CD14-positive monocyte (primary cell): Measurements from ENCODE around the gene PHF3. TPM values are rescaled to one million over a fixed set of nuclear protein-coding genes. Genes with fewer than 3 reads are reported as not detected.

Source experiments
- DNase-seq, 3 donors: peaks; one replicate each; pipeline ENCODE4 v3.0.0-alpha.2; 2011 to 2022
- H2AFZ ChIP-seq: 2 replicates; pipeline ENCODE4 v1.6.0; 2012; ENCODE audit warnings: mild to moderate bottlenecking, low read depth, low read length, inconsistent platforms; ENCODE audit not compliant: insufficient read depth, poor library complexity, severe bottlenecking
- H3K27ac ChIP-seq, 2 donors: 1 replicate in 1 of 2; 2 replicates in 1 of 2; pipeline ENCODE4 v1.5.1; 2012 to 2013; ENCODE audit warnings: low read length in 2 of 2, control low read depth in 1 of 2, inconsistent platforms in 1 of 2, low read depth in 1 of 2, mild to moderate bottlenecking in 1 of 2
- H3K27me3 ChIP-seq, 2 donors: one replicate each; pipeline versions ENCODE4 v1.6.0 to v1.6.1; 2011 to 2013; ENCODE audit warnings: low read length in 2 of 2; ENCODE audit not compliant: control insufficient read depth in 2 of 2, insufficient read depth in 2 of 2
- H3K36me3 ChIP-seq, 2 donors: replicated peaks in 1 of 2; 1 replicate in 1 of 2; 2 replicates in 1 of 2; pipeline versions ENCODE4 v1.5.1 to v1.6.1; 2012 to 2013; ENCODE audit warnings: low read length in 2 of 2, control low read depth in 1 of 2, inconsistent platforms in 1 of 2, mild to moderate bottlenecking in 1 of 2; ENCODE audit not compliant: insufficient read depth in 2 of 2, control insufficient read depth in 1 of 2
- H3K4me1 ChIP-seq, 2 donors: 1 replicate in 1 of 2; 2 replicates in 1 of 2; pipeline versions ENCODE4 v1.5.1 to v1.6.1; 2012 to 2013; ENCODE audit warnings: low read length in 2 of 2, control low read depth in 1 of 2, inconsistent platforms in 1 of 2, mild to moderate bottlenecking in 1 of 2, moderate library complexity in 1 of 2; ENCODE audit not compliant: insufficient read depth in 2 of 2, control insufficient read depth in 1 of 2
- H3K4me2 ChIP-seq: replicated peaks from 2 replicates; pipeline ENCODE3; 2012; ENCODE audit warnings: low read length, moderate library complexity, mild to moderate bottlenecking; ENCODE audit not compliant: poor library complexity, severe bottlenecking; ENCODE audit errors: extremely low read depth
- H3K4me3 ChIP-seq, 3 experiments: fragments of 200-600 bp in 1 of 3; sonication (generic) in 1 of 3; replicated peaks in 1 of 3; 1 replicate in 2 of 3; 2 replicates in 1 of 3; pipeline ENCODE4 v1.5.1; 2011 to 2013; ENCODE audit warnings: low read length in 3 of 3, mild to moderate bottlenecking in 3 of 3, control low read depth in 2 of 3, low read depth in 2 of 3, inconsistent platforms in 1 of 3, moderate library complexity in 1 of 3
- H3K79me2 ChIP-seq: 2 replicates; pipeline ENCODE4 v1.6.0; 2012; ENCODE audit warnings: mild to moderate bottlenecking, control low read depth, inconsistent platforms, low read length, moderate library complexity; ENCODE audit not compliant: insufficient read depth
- H3K9ac ChIP-seq: 2 replicates; pipeline ENCODE4 v1.6.0; 2017; ENCODE audit warnings: low read length, mild to moderate bottlenecking; ENCODE audit not compliant: insufficient read depth, poor library complexity, severe bottlenecking
- H3K9me3 ChIP-seq, 2 donors: replicated peaks in 1 of 2; 1 replicate in 1 of 2; 2 replicates in 1 of 2; pipeline versions ENCODE4 v1.5.1 to v1.6.1; 2012 to 2013; ENCODE audit warnings: low read length in 2 of 2, control low read depth in 1 of 2; ENCODE audit not compliant: control insufficient read depth in 1 of 2, insufficient read depth in 1 of 2
- H4K20me1 ChIP-seq: 2 replicates; pipeline ENCODE4 v1.6.0; 2012; ENCODE audit warnings: mild to moderate bottlenecking, low read length, control low read depth, moderate library complexity; ENCODE audit not compliant: insufficient read depth
- H3K27ac Mint-ChIP-seq, 7 donors: one replicate each; pipeline ENCODE4 v1.8.0; 2020; ENCODE audit warnings: mild to moderate bottlenecking in 7 of 7, mixed read lengths in 7 of 7, moderate library complexity in 6 of 7, inconsistent platforms in 2 of 7
- H3K27me3 Mint-ChIP-seq, 3 donors: one replicate each; pipeline ENCODE4 v1.8.0; 2021 to 2022; ENCODE audit warnings: low read depth in 3 of 3, mild to moderate bottlenecking in 3 of 3, mixed read lengths in 3 of 3, moderate library complexity in 3 of 3, inconsistent platforms in 1 of 3
- H3K36me3 Mint-ChIP-seq, 2 donors: one replicate each; pipeline ENCODE4 v1.8.0; 2020; ENCODE audit warnings: mixed read lengths in 2 of 2, inconsistent platforms in 1 of 2, mild to moderate bottlenecking in 1 of 2
- H3K4me1 Mint-ChIP-seq: one replicate; pipeline ENCODE4 v1.8.0; 2020; ENCODE audit warnings: mild to moderate bottlenecking, mixed read lengths
- H3K4me3 Mint-ChIP-seq, 2 donors: one replicate each; pipeline ENCODE4 v1.8.0; 2020; ENCODE audit warnings: mild to moderate bottlenecking in 2 of 2, mixed read lengths in 2 of 2, moderate library complexity in 1 of 2
- H3K9me3 Mint-ChIP-seq, 7 donors: one replicate each; pipeline ENCODE4 v1.8.0; 2020 to 2022; ENCODE audit warnings: mixed read lengths in 7 of 7, mild to moderate bottlenecking in 6 of 7, moderate library complexity in 6 of 7, inconsistent platforms in 2 of 7
- CTCF ChIP-seq: fragments of 200-600 bp; IDR thresholded peaks from one replicate; pipeline ENCODE4 v1.8.0; 2022; ENCODE audit warnings: antibody characterized with exemption, mild to moderate bottlenecking
- WGBS: methylation state at CpG from one replicate; pipeline ENCODE4 v1.1.5; 2013; ENCODE audit warnings: missing lambda C conversion rate; ENCODE audit not compliant: insufficient coverage; 5-methylcytosine and 5-hydroxymethylcytosine counted together
- intact Hi-C, 2 donors: fragments of 100-400 bp; cut with micrococcal nuclease; formaldehyde crosslinking; loops; one replicate each; pipeline versions ENCODE4 v1.15.0 to v1.15.1; 2023
- polyA plus RNA-seq, 3 donors: library from polyadenylated mRNA; depleted of rRNA in 1 of 3; unstranded in 2 of 3; stranded (reverse) in 1 of 3; fragments of 300-500 nt in 2 of 3; fragments of >200 nt in 1 of 3; fragmentation: Illumina TruSeq in 2 of 3; gene quantifications; 1 replicate in 2 of 3; 2 replicates in 1 of 3; pipeline ENCODE4 v1.2.3, GENCODE V29; 2012 to 2021

Gene PHF3
- polyA plus RNA-seq, 3 donors = 5.4 to 13.8 (median 13.0) TPM

- no peaks in the 10 kb centered on the region for H3K79me2 ChIP-seq
- Mint-ChIP-seq H3K27me3 (peaks cover 0 to 2% (median 1%) of the 10 kb centered on the region in 3 donors), H3K27ac (no peak overlapping the region), H3K36me3 (no peaks in the 10 kb centered on the region), H3K4me3 (no peak overlapping the region), H3K4me1 (no peaks in the 10 kb centered on the region), H3K9me3 (peaks cover 0 to 7% (median 6%) of the 10 kb centered on the region in 7 donors)
- no peaks in the 10 kb centered on the region for H4K20me1 ChIP-seq
- H3K9ac ChIP-seq = no peak overlapping the region
- no CpG with 5 or more reads among the region's 1 CpG for WGBS
- DNase-seq = no peak
- no peak overlapping the region for H3K27ac ChIP-seq
- intact Hi-C loops = no loop called here
- H3K4me3 ChIP-seq = no peak overlapping the region
- H3K27me3 ChIP-seq = no peaks in the 10 kb centered on the region
- H3K4me1 ChIP-seq = no peaks in the 10 kb centered on the region
- no peak overlapping the region for H2AFZ ChIP-seq
- no peak for TF ChIP-seq CTCF
- H3K4me2 ChIP-seq = no peak overlapping the region
- H3K36me3 ChIP-seq = no peaks in the 10 kb centered on the region
- H3K9me3 ChIP-seq = no peaks in the 10 kb centered on the region
These were observed 103.6 kb downstream of the PHF3 start for GRCh38 chr6:63739094-63739687.

DNA sequence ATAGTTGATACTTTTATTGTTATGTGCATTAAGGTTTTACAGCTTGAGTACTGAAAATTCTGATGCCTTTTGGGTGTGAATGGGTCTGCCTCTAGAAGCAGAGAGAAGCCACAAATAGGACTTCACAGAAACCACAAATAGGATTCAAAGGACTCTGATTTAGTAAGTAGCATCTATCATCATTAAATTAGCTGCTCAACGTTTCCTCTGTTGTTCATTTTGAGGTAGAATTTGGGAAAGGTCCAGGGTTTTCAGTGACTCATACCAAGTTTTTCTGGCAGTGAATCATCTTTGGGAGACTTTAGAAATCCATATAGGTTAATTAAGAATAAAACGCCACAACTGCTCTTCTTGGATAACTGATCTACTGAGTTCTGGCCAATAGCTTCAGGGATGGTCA, 105.1 kb downstream of the PHF3 start:
- H3K36me3 ChIP-seq = no peaks in the 10 kb centered on the region
- no peaks in the 10 kb centered on the region for H3K4me1 Mint-ChIP-seq
- H3K27ac Mint-ChIP-seq = no peak overlapping the region
- intact Hi-C loops = no loop called here
- no peak overlapping the region for H3K27ac ChIP-seq
- no peak overlapping the region for H3K4me3 ChIP-seq
- TF ChIP-seq CTCF = no peak
- H3K4me1 ChIP-seq = no peaks in the 10 kb centered on the region
- no peaks in the 10 kb centered on the region for H3K79me2 ChIP-seq
- H3K27me3 Mint-ChIP-seq = peaks cover 0 to 1% (median 0%) of the 10 kb centered on the region in 3 donors
- no peak overlapping the region for H3K4me2 ChIP-seq
- H3K9ac ChIP-seq = no peak overlapping the region
- no peaks in the 10 kb centered on the region for H3K9me3 ChIP-seq
- no peaks in the 10 kb centered on the region for H3K27me3 ChIP-seq
- H3K36me3 Mint-ChIP-seq = no peaks in the 10 kb centered on the region
- peaks cover 0 to 4% (median 0%) of the 10 kb centered on the region in 7 donors for H3K9me3 Mint-ChIP-seq
- H2AFZ ChIP-seq = no peak overlapping the region
- H4K20me1 ChIP-seq = no peaks in the 10 kb centered on the region
- WGBS = no CpG with 5 or more reads among the region's 2 CpGs
- no peak for DNase-seq
- no peak overlapping the region for H3K4me3 Mint-ChIP-seq
